NT2/D1 (cell line): ENCODE results near the gene DYNLT4.

Experiments
- YY1 ChIP-seq: IDR thresholded peaks from 2 replicates; pipeline ENCODE4 v1.6.1; 2011; ENCODE audit not compliant: insufficient read length, insufficient read depth
- ZNF274 ChIP-seq: IDR thresholded peaks from 2 replicates; pipeline ENCODE4 v1.6.1; 2011; ENCODE audit warnings: mild to moderate bottlenecking, low read depth, low read length

GRCh38 chr1:44819196-44819607 is 12.1 kb upstream of the DYNLT4 start:
- TF ChIP-seq ZNF274 (no peak), YY1 (no peak)
